Measurements from ENCODE around the gene ACVR1. TPM values are rescaled to one million over a fixed set of nuclear protein-coding genes. Genes with fewer than 3 reads are reported as not detected.

ACVR1 gene
- total and polyA plus RNA-seq, 9 of the 15 experiments (the other 6 are each of a cell fraction or from before 2014, with no cell fraction given), result 3.8 to 14.3 (median 6.9) TPM

DNA sequence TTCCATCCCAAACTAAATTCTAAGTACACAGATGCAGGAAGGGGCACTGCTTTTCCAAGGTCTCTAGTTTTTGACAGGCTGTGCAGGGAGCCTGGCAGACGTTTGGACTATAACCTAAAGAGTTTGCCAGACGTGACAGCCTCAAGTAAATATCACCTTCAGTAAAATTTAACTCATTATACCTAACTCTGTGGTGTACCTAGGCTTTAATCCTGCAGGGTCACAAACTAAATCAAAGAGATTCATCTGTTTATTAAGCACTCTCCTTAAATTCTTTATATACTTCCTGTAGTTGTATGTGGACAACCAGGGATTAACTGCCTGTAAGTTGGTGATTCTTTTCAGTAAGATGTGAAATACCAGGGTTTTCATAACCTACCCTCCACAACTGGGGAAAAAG, 92.9 kb downstream of the ACVR1 start (continued):
- TF ChIP-seq, protein P1, sequence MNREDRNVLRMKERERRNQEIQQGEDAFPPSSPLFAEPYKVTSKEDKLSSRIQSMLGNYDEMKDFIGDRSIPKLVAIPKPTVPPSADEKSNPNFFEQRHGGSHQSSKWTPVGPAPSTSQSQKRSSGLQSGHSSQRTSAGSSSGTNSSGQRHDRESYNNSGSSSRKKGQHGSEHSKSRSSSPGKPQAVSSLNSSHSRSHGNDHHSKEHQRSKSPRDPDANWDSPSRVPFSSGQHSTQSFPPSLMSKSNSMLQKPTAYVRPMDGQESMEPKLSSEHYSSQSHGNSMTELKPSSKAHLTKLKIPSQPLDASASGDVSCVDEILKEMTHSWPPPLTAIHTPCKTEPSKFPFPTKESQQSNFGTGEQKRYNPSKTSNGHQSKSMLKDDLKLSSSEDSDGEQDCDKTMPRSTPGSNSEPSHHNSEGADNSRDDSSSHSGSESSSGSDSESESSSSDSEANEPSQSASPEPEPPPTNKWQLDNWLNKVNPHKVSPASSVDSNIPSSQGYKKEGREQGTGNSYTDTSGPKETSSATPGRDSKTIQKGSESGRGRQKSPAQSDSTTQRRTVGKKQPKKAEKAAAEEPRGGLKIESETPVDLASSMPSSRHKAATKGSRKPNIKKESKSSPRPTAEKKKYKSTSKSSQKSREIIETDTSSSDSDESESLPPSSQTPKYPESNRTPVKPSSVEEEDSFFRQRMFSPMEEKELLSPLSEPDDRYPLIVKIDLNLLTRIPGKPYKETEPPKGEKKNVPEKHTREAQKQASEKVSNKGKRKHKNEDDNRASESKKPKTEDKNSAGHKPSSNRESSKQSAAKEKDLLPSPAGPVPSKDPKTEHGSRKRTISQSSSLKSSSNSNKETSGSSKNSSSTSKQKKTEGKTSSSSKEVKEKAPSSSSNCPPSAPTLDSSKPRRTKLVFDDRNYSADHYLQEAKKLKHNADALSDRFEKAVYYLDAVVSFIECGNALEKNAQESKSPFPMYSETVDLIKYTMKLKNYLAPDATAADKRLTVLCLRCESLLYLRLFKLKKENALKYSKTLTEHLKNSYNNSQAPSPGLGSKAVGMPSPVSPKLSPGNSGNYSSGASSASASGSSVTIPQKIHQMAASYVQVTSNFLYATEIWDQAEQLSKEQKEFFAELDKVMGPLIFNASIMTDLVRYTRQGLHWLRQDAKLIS (CRISPR knock-in tag; IDR thresholded peaks at IDR 0.05), result no peak
- no peak for TF ChIP-seq CTBP1 (IDR thresholded peaks at IDR 0.05; ENCODE audit: borderline replicate concordance)
- TF ChIP-seq SRSF7 (optimal IDR thresholded peaks at IDR 0.05; ENCODE audit: low read depth, low read length), result no peak
- no peak for TF ChIP-seq ESRRA (IDR thresholded peaks at IDR 0.05; ENCODE audit: borderline replicate concordance, low read depth)
- TF ChIP-seq ZFP1 (CRISPR knock-in tag; IDR thresholded peaks at IDR 0.05), result no peak
- no peak for TF ChIP-seq RFX7 (CRISPR knock-in tag; IDR thresholded peaks at IDR 0.05)

Measured in K562 (cell line).